Measurements from ENCODE around the gene FLT3.
A peak's percentile ranks its signal among the peaks of the same experiment; 100 is the strongest.

FLT3 gene

GRCh38 chr13:28001049-28001448 is 99.3 kb downstream of the FLT3 start:
- no peak for DNase-seq

- no peak for DNase-seq
Measured at GRCh38 chr13:28000567-28000966, 99.8 kb downstream of the FLT3 start.

DNA sequence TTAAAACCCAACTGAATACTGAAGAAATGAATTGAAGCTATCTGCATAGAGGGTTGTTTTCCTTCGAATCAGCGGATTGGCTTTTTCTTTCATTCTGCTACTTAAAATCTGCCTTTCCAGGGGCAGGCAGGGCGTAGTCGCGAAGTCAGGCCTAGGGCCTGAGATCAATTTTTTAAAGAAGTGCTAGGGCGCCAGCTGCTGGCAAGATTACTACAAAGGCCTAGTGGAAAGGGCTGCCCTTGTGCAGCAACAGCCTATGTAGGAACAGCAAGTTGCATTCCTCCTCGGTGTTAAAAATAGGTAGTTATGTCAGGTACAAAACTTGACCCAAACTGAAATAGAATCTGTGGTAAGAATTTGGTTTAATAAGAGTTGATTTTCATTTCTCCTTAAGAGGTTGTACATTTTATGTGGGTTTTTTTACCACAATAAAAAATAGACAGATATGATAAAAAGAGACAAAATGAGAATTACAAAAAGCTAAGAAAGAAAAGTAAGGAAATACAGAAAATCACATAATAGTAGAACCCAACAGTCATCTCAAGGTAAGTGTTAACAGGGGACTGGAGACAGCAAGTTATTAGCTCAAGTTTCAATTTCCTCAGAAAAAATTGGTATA is 102.4 kb downstream of the FLT3 start:
- DNase-seq: peak; percentile 49

- no peak for DNase-seq
Measured at GRCh38 chr13:27991881-27992280, 108.5 kb downstream of the FLT3 start.

- DNase-seq: no peak
Measured at GRCh38 chr13:27988520-27988919, 111.9 kb downstream of the FLT3 start, which contains the start of gene URAD. Gene URAD (minus strand): TSS chr13:27988693. CDS start chr13:27988637, 56 bp downstream.

DNA sequence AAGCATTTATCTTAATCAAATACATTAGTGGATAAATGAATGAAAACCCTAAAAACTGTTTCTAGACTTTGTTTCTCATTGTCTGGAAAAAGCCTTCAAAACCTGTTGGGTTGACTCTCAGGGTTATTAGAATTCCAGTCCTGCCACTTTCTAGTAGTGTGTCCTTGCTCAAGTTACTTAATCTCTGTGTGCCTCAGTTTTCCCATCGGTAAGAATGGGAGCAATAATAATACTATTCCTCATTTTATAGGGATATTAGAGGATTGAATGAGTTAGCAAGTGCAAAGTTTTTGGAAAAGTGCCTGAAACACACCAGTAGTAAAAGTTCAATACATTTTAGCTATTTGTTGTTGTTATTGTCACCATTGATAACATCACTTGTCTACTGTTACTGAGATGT is 114.8 kb downstream of the FLT3 start:
- no peak for DNase-seq

GRCh38 chr13:27982361-27982760 is 118.0 kb downstream of the FLT3 start:
- DNase-seq: no peak

DNA sequence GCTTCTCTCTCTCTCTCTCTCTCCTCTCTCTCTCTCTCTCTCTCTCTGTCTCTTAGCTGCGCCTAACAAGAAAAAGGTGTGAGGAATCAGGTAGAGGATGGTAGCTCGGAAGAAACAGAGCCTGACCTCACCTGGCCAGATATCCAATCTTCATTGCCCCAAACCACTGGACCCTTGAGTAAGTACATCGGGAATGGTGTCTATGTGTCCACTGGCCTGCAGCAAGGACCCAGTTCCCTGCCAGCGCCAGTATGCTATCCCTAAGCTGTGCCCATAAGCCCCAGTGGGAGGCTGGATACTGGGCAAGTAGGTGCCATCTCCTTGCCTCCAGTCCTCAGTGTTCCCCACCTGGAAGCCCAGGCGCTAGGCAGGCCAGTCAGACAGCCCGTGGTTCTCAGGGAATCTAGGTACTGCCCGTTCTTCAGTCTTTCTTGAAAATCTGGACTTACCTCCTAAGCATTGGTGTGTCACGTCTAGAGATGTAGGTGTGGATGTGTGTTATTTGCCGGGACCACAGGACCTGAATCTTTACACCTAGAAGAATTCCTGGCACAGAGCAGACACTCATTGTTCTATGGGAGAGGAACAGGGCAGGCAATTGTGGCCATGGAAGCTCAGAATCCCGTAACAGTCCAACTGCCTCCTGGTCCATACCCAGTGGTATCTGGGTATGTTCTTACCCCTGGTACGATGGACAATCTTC is 119.2 kb downstream of the FLT3 start:
- no peak for DNase-seq

DNA sequence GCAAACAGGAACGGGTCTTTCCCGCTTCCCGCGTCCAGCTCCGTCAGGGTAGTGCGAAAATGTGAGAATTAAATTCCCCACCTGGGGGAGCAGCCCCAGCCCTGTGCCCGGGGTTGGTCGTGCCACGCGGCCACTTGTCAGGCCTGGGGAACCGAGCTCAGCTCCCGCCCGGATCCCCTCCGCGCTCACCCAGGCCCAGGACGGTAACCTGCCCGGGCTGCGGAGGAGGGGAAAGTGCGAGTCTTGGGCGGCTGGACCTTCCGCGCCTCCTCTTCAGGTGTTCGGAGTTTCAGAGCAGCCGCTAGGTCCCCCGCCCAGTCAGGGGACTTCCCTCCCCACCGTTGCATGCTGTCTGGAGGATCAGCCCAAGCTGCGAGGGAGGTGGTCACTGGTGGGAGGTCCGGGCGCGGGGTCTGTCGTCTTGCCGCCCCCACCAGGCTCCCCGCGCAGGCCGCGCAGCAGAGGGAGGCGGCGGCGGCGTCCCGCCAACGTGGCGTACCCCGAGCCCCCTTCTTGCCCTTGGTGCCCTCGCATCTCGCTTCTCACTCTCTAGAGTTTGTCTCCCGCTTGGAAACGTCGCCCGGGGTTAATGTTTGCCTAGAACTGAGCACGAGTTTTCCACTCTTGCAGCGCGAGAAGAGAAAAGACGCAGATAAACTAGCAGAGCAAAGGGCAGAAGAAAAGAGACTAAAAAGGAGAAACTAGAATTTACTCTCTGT is 119.9 kb downstream of the FLT3 start:
- no peak for DNase-seq

DNA sequence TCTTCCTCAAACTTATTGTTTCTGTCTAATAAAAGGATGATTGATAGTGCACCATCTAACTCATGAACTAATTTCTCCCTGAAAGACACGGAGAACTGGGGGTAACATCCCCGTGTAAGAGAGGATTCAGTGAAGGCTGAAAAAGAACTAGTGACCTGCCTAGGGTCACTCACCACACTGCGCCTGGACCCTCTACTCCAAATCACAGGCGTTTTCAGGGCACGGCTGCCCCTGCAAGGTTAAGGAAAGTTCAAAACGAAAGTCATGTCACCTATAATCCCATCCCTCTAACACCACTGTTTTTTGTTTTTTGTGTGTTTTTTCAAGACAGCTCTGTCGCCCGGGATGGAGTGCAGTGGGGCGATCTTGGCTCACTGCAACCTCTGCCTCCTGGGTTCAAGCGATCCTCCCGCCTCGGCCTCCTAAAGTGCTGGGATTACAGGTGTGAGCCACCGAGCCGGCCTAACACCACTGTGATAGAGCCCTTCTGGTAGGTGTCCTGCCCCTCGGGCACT is 120.6 kb downstream of the FLT3 start:
- no peak for DNase-seq

- no peak for DNase-seq
Measured at GRCh38 chr13:27979001-27979643, 121.3 kb downstream of the FLT3 start.

DNA sequence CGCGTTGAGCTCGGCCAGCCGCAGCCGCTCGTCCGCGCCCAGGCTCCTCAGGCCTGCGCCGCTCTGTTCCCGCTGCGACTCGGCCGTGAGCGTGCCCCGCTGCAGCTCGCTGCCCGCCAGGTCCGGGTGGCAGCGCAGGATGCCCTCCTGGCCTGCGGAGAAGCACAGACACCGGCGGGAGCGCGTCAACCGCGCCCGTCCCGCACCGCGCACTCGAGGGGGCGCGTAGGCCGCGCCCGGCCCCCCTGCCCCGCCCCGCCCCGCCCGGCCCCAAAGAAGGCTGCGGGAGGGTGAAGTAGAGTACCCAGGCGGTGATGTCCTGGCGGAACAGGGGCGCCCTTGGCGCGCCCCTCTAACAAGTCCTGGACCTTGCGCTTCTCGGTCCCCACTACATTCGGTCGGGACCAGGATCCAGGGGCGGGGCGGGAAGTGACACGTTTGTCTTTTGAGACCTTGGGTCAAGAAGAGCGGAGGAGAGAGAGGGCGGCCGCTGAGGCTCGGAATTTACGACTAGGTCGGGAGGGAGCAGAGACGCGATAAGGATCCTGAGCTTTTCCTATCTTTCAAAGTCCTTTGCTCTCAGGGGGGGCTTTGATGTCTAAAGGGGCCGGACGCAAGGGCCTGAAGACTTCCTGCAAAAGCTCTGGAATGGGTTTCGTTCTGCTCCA is 121.9 kb downstream of the FLT3 start:
- DNase-seq: no peak

DNA sequence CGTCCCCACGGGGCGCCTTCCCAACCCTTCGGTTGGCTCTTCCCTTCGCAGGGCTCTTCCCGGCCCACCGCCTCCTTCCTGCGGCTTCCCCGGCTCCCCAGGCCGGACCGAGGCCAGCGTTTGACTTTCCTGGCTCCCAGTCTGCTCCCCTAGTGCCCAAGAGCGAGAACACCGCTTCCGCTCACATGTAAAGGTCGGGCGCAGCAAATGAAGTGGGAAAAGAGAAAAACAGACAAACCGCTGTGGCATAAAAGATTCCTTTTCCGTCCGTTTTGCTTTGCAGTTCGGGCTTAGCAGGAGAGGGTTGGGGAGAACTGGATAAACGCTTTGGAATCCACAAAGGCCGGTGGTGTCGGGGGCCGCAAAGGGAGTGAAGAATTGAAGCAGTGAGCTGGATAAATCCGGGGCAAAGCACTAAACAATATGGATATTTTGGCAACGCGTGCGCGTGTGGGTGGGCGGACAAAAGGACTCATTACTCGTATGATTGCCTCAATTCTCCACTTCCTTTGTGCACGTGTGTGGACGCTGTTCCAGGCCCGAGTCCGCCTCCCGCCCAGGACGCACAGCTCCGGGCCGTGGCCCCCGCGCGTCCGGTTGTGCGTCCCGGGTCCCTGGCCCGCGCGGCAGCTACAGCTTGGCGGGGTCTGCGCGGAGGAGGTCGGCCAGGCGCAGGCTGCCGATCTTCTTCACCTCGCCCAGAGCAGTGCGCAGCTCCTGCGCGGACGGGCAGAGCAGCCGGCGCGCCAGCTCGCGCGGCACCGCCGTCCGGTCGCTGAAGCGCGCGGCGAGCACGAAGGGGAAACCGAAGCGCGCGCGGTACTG is 122.7 kb downstream of the FLT3 start:
- no peak for DNase-seq

GRCh38 chr13:27976362-27977091 is 123.8 kb downstream of the FLT3 start:
- DNase-seq: no peak

- DNase-seq: no peak
Measured at GRCh38 chr13:27975564-27976361, 124.6 kb downstream of the FLT3 start.

GRCh38 chr13:27973961-27974662 is 126.3 kb downstream of the FLT3 start:
- DNase-seq: no peak

DNA sequence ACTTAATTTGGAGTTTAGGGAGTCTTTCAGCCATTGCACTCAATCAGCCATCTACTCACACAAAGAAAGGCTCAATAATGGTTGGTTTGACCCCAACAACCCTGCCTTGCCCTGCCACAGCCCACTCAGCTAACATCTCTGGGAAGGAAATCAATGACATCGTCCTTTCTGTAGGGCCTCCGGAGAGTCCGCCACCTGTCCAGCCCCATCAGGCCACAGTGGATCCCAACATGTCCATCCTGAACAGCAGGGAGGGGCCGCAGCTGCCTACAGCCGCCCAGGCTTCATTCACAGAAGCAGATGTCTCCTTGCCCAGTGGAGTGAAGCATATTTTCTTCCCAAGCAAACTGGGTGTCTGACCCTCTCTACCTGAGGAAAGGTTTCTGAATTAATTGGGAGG is 127.1 kb downstream of the FLT3 start:
- no peak for DNase-seq

DNA sequence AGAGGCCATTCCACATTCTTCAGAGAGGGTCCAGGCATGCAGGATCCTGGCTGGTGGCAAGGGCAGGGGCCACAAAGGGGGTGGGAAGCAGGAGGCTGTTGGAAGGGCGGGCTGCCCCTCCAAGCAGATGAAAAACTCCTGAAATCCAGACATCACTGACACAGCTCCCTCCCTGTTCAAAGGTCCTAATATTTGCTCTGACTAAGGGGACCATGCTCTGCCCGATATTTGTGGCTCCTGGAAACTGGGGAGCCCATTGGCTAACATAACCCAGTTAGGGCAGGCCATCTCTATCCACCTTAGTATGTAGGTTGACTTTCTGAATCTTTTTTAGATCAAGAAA is 127.9 kb downstream of the FLT3 start:
- DNase-seq: no peak

- no peak for DNase-seq
Measured at GRCh38 chr13:27971776-27972477, 128.4 kb downstream of the FLT3 start.
